Vagina (tissue), 2 donors: ENCODE results near the gene DUSP16. TPM values are rescaled to one million over a fixed set of nuclear protein-coding genes. Genes with fewer than 3 reads are reported as not detected.

Source experiments
- DNase-seq, 2 donors: peaks; one replicate each; pipeline ENCODE4 v3.0.0-alpha.2; 2017; ENCODE audit errors: extremely low spot score in 2 of 2
- H3K27ac ChIP-seq: fragments of 200-600 bp; sonication (generic); one replicate; pipeline ENCODE4 v1.5.1; 2019
- H3K27me3 ChIP-seq: fragments of 200-600 bp; sonication (generic); one replicate; pipeline ENCODE4 v1.5.1; 2019
- H3K36me3 ChIP-seq, 2 donors: fragments of 200-600 bp; sonication (generic); one replicate each; pipeline ENCODE4 v1.5.1; 2017 to 2019
- H3K4me1 ChIP-seq: fragments of 200-600 bp; sonication (generic); one replicate; pipeline ENCODE4 v1.5.1; 2019
- H3K4me3 ChIP-seq, 2 donors: fragments of 200-600 bp; sonication (generic); 1 replicate in 1 of 2; 2 replicates in 1 of 2; pipeline ENCODE4 v1.5.1; 2016 to 2019
- H3K9me3 ChIP-seq: fragments of 200-600 bp; sonication (generic); one replicate; pipeline ENCODE4 v1.5.1; 2019
- POLR2A ChIP-seq, 2 donors: fragments of 450-650 bp; IDR thresholded peaks; one replicate each; pipeline ENCODE4 v1.6.1; 2017; ENCODE audit warnings: antibody characterized with exemption in 2 of 2, mild to moderate bottlenecking in 2 of 2, moderate library complexity in 2 of 2
- POLR2AphosphoS5 ChIP-seq, 2 donors: sonication (generic); formaldehyde crosslinking; IDR thresholded peaks; one replicate each; pipeline ENCODE4 v1.9.0; 2017; ENCODE audit warnings: antibody characterized with exemption in 2 of 2, mild to moderate bottlenecking in 2 of 2, low read depth in 1 of 2; ENCODE audit not compliant: insufficient read depth in 1 of 2
- intact Hi-C: fragments of 100-400 bp; cut with DNase I; formaldehyde crosslinking; loops from one replicate; pipeline ENCODE4 v1.15.1; 2023
- total RNA-seq: library from RNA; depleted of rRNA; stranded (reverse); fragments of >200 nt; gene quantifications from one replicate; pipeline ENCODE4 v1.2.3, GENCODE V29; 2016
- TF ChIP-seq, protein P1 (sequence below), 3 experiments: fragments of 450-650 bp in 2 of 3; fragments of 200-600 bp in 1 of 3; sonication (generic) in 1 of 3; IDR thresholded peaks; one replicate each; pipeline ENCODE4 v1.5.1; 2017 to 2019; ENCODE audit warnings: antibody characterized with exemption in 3 of 3, mild to moderate bottlenecking in 2 of 3, moderate library complexity in 2 of 3

DUSP16 gene
- total RNA-seq, 1 donor from 2014 or later = 30.9 TPM

DNA sequence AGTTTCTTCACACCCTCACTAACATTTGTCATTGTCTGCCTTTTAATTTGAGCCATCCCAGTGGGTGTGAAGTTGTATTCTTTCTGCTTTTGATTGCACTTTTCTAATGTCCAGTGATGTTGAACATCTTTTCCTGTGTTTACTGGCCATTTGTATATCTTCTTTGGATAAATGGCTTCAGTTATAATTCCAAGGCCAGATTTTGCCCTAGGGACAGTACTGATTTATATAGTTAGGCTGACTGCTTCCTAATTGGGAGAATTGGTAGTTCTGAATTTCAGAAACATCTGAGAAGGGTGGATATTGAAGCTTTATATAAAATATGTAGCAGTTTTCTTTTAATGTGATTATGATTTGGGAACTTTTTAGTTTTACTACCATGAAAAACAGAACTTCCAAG is 108.3 kb downstream of the DUSP16 start:
- intact Hi-C loops = no loop called here
- no peak overlapping the region for H3K4me3 ChIP-seq
- H3K9me3 ChIP-seq = no peaks in the 10 kb centered on the region
- peaks cover 8% of the 10 kb centered on the region for H3K4me1 ChIP-seq
- no peak for DNase-seq
- H3K27ac ChIP-seq = no peak overlapping the region
- no peaks in the 10 kb centered on the region for H3K27me3 ChIP-seq
- TF ChIP-seq, protein P1, sequence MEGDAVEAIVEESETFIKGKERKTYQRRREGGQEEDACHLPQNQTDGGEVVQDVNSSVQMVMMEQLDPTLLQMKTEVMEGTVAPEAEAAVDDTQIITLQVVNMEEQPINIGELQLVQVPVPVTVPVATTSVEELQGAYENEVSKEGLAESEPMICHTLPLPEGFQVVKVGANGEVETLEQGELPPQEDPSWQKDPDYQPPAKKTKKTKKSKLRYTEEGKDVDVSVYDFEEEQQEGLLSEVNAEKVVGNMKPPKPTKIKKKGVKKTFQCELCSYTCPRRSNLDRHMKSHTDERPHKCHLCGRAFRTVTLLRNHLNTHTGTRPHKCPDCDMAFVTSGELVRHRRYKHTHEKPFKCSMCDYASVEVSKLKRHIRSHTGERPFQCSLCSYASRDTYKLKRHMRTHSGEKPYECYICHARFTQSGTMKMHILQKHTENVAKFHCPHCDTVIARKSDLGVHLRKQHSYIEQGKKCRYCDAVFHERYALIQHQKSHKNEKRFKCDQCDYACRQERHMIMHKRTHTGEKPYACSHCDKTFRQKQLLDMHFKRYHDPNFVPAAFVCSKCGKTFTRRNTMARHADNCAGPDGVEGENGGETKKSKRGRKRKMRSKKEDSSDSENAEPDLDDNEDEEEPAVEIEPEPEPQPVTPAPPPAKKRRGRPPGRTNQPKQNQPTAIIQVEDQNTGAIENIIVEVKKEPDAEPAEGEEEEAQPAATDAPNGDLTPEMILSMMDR (IDR thresholded peaks at IDR 0.05) = no peak
- H3K36me3 ChIP-seq = no peaks in the 10 kb centered on the region

DNA sequence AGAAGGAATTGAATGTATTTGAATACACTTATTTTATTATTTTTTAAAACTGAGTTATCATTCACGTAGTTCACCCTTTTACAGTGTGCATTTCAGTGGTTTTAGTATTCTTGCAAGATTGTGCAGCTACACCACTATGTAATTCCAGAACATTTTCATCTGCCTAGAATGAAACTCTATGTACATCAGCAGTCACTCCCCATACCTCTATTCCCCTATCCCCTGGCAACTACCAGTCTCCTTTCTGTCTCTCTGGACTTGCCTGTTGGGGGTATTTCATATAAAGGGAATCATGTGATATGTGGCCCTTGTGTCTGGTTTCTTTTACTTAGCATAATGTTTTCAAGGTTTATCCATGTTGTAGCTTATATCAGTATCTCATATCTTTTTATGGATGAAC is 109.0 kb downstream of the DUSP16 start:
- intact Hi-C loops = no loop called here
- DNase-seq = no peak

DNA sequence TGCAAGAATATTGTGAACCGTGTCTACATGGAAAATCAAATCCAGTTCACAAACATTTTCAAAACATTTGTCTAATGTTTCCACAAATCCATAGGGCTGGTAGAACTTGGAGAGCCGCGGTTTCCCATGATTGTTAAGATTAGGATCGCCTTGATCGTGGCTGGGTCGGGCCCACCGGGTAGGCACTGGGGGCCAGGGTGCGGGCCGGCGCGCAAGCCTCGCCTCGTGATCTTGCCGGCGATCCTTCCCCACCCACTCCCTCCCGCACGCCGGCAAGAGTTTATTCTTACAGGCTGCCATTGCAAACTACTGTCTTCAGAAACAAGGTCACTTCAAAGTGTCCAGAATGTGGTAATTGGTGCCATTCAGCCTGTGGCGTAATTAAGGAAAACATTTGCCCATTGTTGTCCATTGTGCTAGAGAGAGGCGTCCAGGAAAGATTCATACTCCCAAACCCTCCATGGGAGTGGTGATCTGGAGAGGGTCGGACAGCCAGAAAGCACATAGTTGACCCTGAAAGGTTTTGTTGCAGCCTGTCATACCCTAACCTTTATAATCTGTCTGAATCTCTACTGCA is 110.2 kb downstream of the DUSP16 start:
- intact Hi-C loops = no loop called here
- Histone ChIP-seq H3K36me3 (no peaks in the 10 kb centered on the region), H3K27ac (no peak overlapping the region)

More for the DNA sequence above, 109.0 kb downstream of the DUSP16 start:
- H3K36me3 ChIP-seq = no peaks in the 10 kb centered on the region
- H3K27me3 ChIP-seq = no peaks in the 10 kb centered on the region
- H3K9me3 ChIP-seq = no peaks in the 10 kb centered on the region
- TF ChIP-seq, protein P1 (IDR thresholded peaks at IDR 0.05) = no peak
- TF ChIP-seq POLR2A (IDR thresholded peaks at IDR 0.05) = no peak
- no peak overlapping the region for H3K27ac ChIP-seq
- H3K4me1 ChIP-seq = peaks cover 12% of the 10 kb centered on the region
- H3K4me3 ChIP-seq = no peak overlapping the region

DNA sequence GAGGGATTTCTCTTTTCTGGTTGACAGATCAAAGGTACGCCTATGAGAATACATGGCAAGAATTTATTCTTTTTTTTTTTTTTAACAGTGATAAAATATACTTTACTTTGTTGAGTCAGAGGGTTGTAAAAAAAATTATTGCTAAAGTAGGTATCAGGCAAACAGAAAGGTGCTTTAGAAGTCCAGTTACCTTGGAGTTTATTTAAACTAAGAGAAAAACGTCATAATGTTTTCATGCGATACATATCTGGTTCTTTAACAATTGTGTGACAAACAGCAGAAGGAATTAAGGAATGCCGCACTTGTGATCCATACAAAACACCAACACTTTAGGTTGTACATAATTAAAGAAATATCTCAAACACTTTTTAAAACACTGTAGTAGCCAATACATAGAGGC is 111.6 kb downstream of the DUSP16 start:
- Histone ChIP-seq H3K9me3 (no peaks in the 10 kb centered on the region), H3K4me1 (peaks cover 12% of the 10 kb centered on the region), H3K27me3 (no peaks in the 10 kb centered on the region), H3K4me3 (no peak overlapping the region), H3K27ac (no peak overlapping the region), H3K36me3 (no peaks in the 10 kb centered on the region)
- intact Hi-C loops = no loop called here
- no peak for TF ChIP-seq POLR2A (IDR thresholded peaks at IDR 0.05)
- TF ChIP-seq, protein P1 (IDR thresholded peaks at IDR 0.05) = no peak
- TF ChIP-seq POLR2AphosphoS5 (IDR thresholded peaks at IDR 0.05; ENCODE audit: insufficient read depth in 1 of 2, low read depth in 1 of 2) = no peak
- DNase-seq = no peak

More for the DNA sequence above, 110.2 kb downstream of the DUSP16 start:
- Histone ChIP-seq H3K9me3 (no peaks in the 10 kb centered on the region), H3K4me1 (peaks cover 12% of the 10 kb centered on the region), H3K4me3 (no peak overlapping the region), H3K27me3 (no peaks in the 10 kb centered on the region)
- DNase-seq = peak in 1 of 2 donors; percentile 34
- no peak for TF ChIP-seq POLR2A (IDR thresholded peaks at IDR 0.05)
- TF ChIP-seq, protein P1 (IDR thresholded peaks at IDR 0.05) = no peak
- TF ChIP-seq POLR2AphosphoS5 (IDR thresholded peaks at IDR 0.05; ENCODE audit: insufficient read depth in 1 of 2, low read depth in 1 of 2) = no peak

DNA sequence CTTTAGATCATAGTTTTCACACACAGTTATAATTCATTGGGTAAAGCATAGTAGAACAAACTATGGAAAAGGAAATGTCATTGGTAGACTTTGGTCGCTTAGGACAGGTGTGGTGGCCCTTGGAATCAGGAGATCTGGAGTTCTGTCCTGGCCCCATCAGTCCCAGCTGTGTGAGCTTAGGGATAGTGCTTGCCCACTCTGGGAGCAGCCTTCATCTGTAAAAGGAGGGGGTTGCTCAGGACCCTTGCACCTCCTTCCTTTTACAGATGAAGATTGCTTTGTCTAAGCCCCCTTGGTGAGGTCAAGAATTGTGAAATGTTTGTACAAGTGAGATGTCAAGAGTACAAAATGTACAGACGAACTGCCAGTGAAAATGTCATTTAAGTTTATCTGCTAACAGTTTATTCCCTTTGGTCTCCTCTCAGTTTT is 112.6 kb downstream of the DUSP16 start:
- H3K4me1 ChIP-seq = peaks cover 12% of the 10 kb centered on the region
- H3K36me3 ChIP-seq = no peaks in the 10 kb centered on the region
- no peak overlapping the region for H3K4me3 ChIP-seq
- H3K27ac ChIP-seq = no peak overlapping the region
- TF ChIP-seq, protein P1 (IDR thresholded peaks at IDR 0.05) = no peak
- TF ChIP-seq POLR2AphosphoS5 (IDR thresholded peaks at IDR 0.05; ENCODE audit: insufficient read depth in 1 of 2, low read depth in 1 of 2) (no peak), POLR2A (IDR thresholded peaks at IDR 0.05) (no peak)
- no peaks in the 10 kb centered on the region for H3K9me3 ChIP-seq
- no peaks in the 10 kb centered on the region for H3K27me3 ChIP-seq
- DNase-seq = no peak
- intact Hi-C loops = no loop called here
